Fibroblast of lung (primary cell): ENCODE results near the gene PGAM4. TPM values are rescaled to one million over a fixed set of nuclear protein-coding genes. Genes with fewer than 3 reads are reported as not detected.

Experiments
- DNase-seq, 2 donors: peaks; one replicate each; pipeline versions ENCODE4 v3.0.0 to v3.0.0-alpha.2; 2010; ENCODE audit warnings: low read depth in 2 of 2
- H2AFZ ChIP-seq: 2 replicates; pipeline ENCODE4 v1.5.1; 2012; ENCODE audit warnings: low read length, control low read depth, inconsistent platforms
- H3K27ac ChIP-seq: 2 replicates; pipeline ENCODE4 v1.5.1; 2011; ENCODE audit warnings: low read length, control low read depth; ENCODE audit not compliant: insufficient read depth
- H3K27me3 ChIP-seq: 2 replicates; pipeline ENCODE4 v1.5.1; 2011; ENCODE audit warnings: mild to moderate bottlenecking, low read length; ENCODE audit not compliant: control insufficient read depth, insufficient read depth
- H3K36me3 ChIP-seq: 2 replicates; pipeline ENCODE4 v1.5.1; 2011; ENCODE audit warnings: low read length; ENCODE audit not compliant: control insufficient read depth, insufficient read depth
- H3K4me1 ChIP-seq: 2 replicates; pipeline ENCODE4 v1.5.1; 2011; ENCODE audit warnings: low read length; ENCODE audit not compliant: control insufficient read depth, insufficient read depth; ENCODE audit errors: extremely low read depth
- H3K4me2 ChIP-seq: 2 replicates; pipeline ENCODE4 v1.5.1; 2011; ENCODE audit warnings: low read length, control low read depth; ENCODE audit not compliant: insufficient read depth; ENCODE audit errors: extremely low read depth
- H3K4me3 ChIP-seq, 4 experiments: fragments of 200-600 bp in 1 of 4; sonication (generic) in 1 of 4; replicated peaks in 1 of 4; 2 replicates each; pipeline ENCODE4 v1.5.1; 2011 to 2016; ENCODE audit warnings: low read length in 4 of 4, low read depth in 3 of 4, mild to moderate bottlenecking in 3 of 4, control low read depth in 2 of 4, inconsistent platforms in 1 of 4, mixed read lengths in 1 of 4; ENCODE audit not compliant: insufficient read depth in 1 of 4; ENCODE audit errors: control extremely low read depth in 1 of 4
- H3K79me2 ChIP-seq: 2 replicates; pipeline ENCODE4 v1.5.1; 2012; ENCODE audit warnings: mild to moderate bottlenecking, low read length, inconsistent platforms; ENCODE audit not compliant: control insufficient read depth, insufficient read depth
- H3K9ac ChIP-seq: 2 replicates; pipeline ENCODE4 v1.5.1; 2011; ENCODE audit warnings: mild to moderate bottlenecking, low read length, control low read depth; ENCODE audit not compliant: insufficient read depth
- H3K9me3 ChIP-seq: 2 replicates; pipeline ENCODE4 v1.5.1; 2012; ENCODE audit warnings: low read depth, low read length; ENCODE audit not compliant: control insufficient read depth, insufficient read depth
- H4K20me1 ChIP-seq: 2 replicates; pipeline ENCODE4 v1.5.1; 2011; ENCODE audit warnings: low read length; ENCODE audit not compliant: control insufficient read depth, insufficient read depth; ENCODE audit errors: extremely low read depth
- EZH2 ChIP-seq: IDR thresholded peaks from 2 replicates; pipeline ENCODE4 v1.5.1; 2012; ENCODE audit warnings: low read length, control low read depth, mild to moderate bottlenecking; ENCODE audit errors: missing control alignments
- polyA plus RNA-seq, 2 donors: library from polyadenylated mRNA; depleted of rRNA in 1 of 2; stranded (reverse) in 1 of 2; unstranded in 1 of 2; fragments of >200 nt; gene quantifications; 2 replicates each; pipeline ENCODE4 v1.2.1, GENCODE V29; 2011 to 2012; ENCODE audit warnings: missing spikeins in 1 of 2
- total RNA-seq: library from RNA; depleted of rRNA; stranded (reverse); fragments of >200 nt; gene quantifications from 2 replicates; pipeline ENCODE4 v1.2.1, GENCODE V29; 2014
- TF ChIP-seq, protein P1 (sequence below), 2 donors: IDR thresholded peaks in 1 of 2; conservative IDR thresholded peaks in 1 of 2; 1 replicate in 1 of 2; 2 replicates in 1 of 2; pipeline ENCODE4 v1.5.1; 2011 to 2012; ENCODE audit warnings: low read length in 2 of 2, control low read depth in 1 of 2, inconsistent platforms in 1 of 2, low read depth in 1 of 2, mild to moderate bottlenecking in 1 of 2

Gene PGAM4
- total and polyA plus RNA-seq, 2 donors (not counting 1 experiment from before 2014, with no cell fraction given), result 0.39 TPM; not detected in 1

DNA sequence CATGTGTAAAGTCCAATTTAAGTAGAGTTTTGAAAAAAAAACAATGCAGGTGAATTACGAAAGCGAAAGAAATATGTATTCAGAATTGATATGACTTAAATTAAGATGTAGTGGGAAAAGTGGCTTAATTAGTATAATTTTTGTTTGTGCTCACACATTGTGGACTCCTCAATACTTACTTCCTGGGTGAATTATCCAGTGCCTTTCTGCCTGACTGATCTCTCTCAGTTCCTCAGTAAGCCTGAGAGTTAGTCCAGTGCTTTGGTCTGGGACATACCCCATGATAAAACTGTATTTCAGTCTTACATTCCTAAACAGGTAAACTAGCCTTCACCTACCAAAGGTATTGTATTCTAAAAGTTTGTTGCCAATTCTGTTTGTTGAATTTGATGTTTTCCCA lies 8.4 kb downstream of the PGAM4 start:
- DNase-seq, result no peak
- Histone ChIP-seq H3K4me3 (no peak overlapping the region), H3K9me3 (no peaks in the 10 kb centered on the region), H3K4me1 (no peaks in the 10 kb centered on the region), H3K4me2 (no peak overlapping the region), H4K20me1 (no peaks in the 10 kb centered on the region), H2AFZ (no peak overlapping the region), H3K27ac (no peak overlapping the region), H3K9ac (no peak overlapping the region), H3K79me2 (no peaks in the 10 kb centered on the region), H3K27me3 (no peaks in the 10 kb centered on the region), H3K36me3 (no peaks in the 10 kb centered on the region)
- TF ChIP-seq, protein P1, sequence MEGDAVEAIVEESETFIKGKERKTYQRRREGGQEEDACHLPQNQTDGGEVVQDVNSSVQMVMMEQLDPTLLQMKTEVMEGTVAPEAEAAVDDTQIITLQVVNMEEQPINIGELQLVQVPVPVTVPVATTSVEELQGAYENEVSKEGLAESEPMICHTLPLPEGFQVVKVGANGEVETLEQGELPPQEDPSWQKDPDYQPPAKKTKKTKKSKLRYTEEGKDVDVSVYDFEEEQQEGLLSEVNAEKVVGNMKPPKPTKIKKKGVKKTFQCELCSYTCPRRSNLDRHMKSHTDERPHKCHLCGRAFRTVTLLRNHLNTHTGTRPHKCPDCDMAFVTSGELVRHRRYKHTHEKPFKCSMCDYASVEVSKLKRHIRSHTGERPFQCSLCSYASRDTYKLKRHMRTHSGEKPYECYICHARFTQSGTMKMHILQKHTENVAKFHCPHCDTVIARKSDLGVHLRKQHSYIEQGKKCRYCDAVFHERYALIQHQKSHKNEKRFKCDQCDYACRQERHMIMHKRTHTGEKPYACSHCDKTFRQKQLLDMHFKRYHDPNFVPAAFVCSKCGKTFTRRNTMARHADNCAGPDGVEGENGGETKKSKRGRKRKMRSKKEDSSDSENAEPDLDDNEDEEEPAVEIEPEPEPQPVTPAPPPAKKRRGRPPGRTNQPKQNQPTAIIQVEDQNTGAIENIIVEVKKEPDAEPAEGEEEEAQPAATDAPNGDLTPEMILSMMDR (conservative IDR thresholded peaks at IDR 0.05 in 1 of 2, IDR thresholded peaks at IDR 0.05 in 1 of 2; ENCODE audit: low read depth in 1 of 2, low read length in 2 of 2), result no peak
- no peak for TF ChIP-seq EZH2

GRCh38 chrX:77960567-77960966 lies 8.9 kb downstream of the PGAM4 start:
- H3K27ac ChIP-seq, result no peak overlapping the region
- H3K79me2 ChIP-seq, result no peaks in the 10 kb centered on the region
- H3K4me2 ChIP-seq, result no peak overlapping the region
- no peaks in the 10 kb centered on the region for H3K36me3 ChIP-seq
- TF ChIP-seq EZH2, result no peak
- TF ChIP-seq, protein P1 (conservative IDR thresholded peaks at IDR 0.05 in 1 of 2, IDR thresholded peaks at IDR 0.05 in 1 of 2; ENCODE audit: low read depth in 1 of 2, low read length in 2 of 2), result no peak
- no peak for DNase-seq
- no peak overlapping the region for H3K4me3 ChIP-seq
- no peaks in the 10 kb centered on the region for H3K9me3 ChIP-seq
- no peaks in the 10 kb centered on the region for H4K20me1 ChIP-seq
- H3K9ac ChIP-seq, result no peak overlapping the region
- H3K27me3 ChIP-seq, result no peaks in the 10 kb centered on the region
- no peak overlapping the region for H2AFZ ChIP-seq
- H3K4me1 ChIP-seq, result no peaks in the 10 kb centered on the region

DNA sequence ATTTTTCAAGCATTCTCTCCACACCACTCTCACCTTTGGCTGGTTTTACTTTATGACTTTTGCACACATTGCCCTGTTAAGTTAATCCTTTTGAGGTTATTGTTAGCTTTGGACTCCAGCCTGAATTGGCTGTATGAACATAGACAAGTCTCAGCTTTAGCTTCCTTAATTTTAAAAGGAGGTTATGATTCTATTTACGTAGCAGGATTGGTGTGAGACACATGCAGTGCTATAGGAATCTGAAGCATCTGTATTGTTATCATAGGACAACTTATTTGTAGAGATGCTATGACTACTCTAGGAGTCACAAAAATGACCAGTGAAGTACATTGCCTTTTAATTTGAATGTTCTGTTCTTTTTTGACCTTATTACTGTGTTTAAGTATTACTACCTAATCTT lies 15.7 kb downstream of the PGAM4 start:
- peak in 1 of 2 donors; percentile 53 for DNase-seq
- no peaks in the 10 kb centered on the region for H4K20me1 ChIP-seq
- H3K4me1 ChIP-seq, result peaks cover 6% of the 10 kb centered on the region
- no peak overlapping the region for H2AFZ ChIP-seq
- H3K79me2 ChIP-seq, result no peaks in the 10 kb centered on the region
- no peak overlapping the region for H3K9ac ChIP-seq
- H3K4me2 ChIP-seq, result no peak overlapping the region
- H3K27me3 ChIP-seq, result no peaks in the 10 kb centered on the region
- H3K4me3 ChIP-seq, result no peak overlapping the region
- TF ChIP-seq, protein P1 (conservative IDR thresholded peaks at IDR 0.05 in 1 of 2, IDR thresholded peaks at IDR 0.05 in 1 of 2; ENCODE audit: low read depth in 1 of 2, low read length in 2 of 2), result no peak
- TF ChIP-seq EZH2, result no peak
- H3K9me3 ChIP-seq, result no peaks in the 10 kb centered on the region
- no peaks in the 10 kb centered on the region for H3K36me3 ChIP-seq
- H3K27ac ChIP-seq, result no peak overlapping the region
